HG03066 (cell line): ENCODE data around the gene SYNPO.
A peak's percentile ranks its signal among the peaks of the same experiment; 100 is the strongest.

Experiments used
- ATAC-seq: cut with Tn5 transposase; IDR thresholded peaks from one replicate; pipeline ENCODE4 v1.9.1; 2021; ENCODE audit warnings: low read depth; ENCODE audit not compliant: unreplicated experiment

The SYNPO gene

GRCh38 chr5:150674341-150674821, 33.9 kb downstream of the SYNPO start:
- ATAC-seq: no peak

DNA sequence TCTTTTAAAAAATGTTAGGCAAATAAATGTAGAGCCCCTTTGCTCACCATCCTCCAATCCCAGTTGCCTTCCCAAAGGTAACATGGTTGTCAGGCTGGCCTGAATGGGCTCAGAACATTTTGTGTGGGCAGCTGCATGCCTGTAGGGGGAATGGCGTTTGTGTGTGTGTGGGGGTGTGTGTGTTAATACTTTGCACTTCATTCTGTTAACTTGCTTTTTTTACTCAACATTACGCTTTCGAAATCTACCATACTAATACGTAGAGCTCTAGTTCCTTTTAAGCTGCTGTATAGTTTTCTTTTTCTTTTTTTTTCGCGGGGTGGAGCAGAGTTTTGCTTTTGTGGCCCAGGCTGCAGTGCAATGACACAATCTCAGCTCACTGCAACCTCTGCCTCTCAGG, 34.6 kb downstream of the SYNPO start:
- no peak for ATAC-seq

- ATAC-seq: no peak
These were observed 36.1 kb downstream of the SYNPO start for GRCh38 chr5:150676578-150676977.

DNA sequence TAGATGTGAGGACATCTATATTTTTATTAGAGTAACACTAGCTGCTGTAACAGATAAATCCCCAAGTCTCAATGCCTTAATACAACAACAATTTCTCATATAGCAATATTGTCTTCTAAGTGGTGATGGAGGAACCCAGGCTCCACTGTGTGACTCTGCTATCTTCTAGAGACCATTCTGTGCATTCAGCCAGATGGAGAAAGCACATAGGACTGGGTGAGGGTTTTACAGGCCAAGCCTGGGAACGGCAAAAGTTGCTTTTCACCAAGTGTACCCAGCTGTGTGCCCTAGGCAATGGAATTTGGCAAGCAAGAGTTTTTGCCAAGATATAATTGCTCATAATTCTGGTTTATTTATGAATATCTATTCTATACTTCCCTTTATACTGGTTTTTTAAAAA, 48.7 kb downstream of the SYNPO start:
- no peak for ATAC-seq

DNA sequence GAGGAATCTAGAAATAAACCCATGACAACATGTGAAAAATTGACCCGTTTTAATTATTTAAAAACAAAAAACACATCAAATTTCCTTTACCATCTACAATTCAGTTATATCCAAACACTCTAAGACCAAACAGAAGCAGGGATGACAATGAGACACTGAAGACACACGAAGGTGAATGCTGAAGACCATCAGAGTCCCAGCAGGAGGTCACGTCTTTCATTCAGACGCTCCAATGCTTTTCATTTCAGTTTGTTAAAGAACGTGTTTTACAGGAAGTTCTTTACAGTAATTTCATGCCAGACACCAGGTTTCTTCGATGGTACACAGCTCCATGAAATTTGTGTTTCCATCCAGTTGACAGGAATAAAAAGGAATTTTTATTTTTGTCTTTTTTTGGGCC, 50.3 kb downstream of the SYNPO start:
- no peak for ATAC-seq

DNA sequence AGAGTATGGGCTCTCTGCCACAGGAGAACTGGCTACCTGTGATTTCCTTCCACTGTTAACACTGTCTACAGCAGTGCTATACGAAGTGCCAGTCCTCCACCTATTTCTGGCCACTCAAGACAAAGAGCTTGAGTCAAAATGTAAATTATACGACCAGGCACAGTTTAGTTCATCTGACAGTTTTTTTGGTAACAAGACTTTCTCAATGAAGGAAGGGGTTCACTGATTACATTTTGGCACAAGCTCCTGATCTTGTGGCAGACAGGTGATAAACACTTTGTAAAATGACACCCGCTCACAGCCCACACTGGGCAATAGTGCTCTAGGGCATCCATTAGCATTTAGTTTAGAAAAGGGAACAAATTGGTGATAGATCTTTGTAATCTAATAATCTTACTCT, 51.8 kb downstream of the SYNPO start:
- no peak for ATAC-seq

- no peak for ATAC-seq
These were observed 54.2 kb downstream of the SYNPO start for GRCh38 chr5:150694612-150695011.

GRCh38 chr5:150700246-150700593, 59.8 kb downstream of the SYNPO start:
- ATAC-seq: peak; percentile 4

DNA sequence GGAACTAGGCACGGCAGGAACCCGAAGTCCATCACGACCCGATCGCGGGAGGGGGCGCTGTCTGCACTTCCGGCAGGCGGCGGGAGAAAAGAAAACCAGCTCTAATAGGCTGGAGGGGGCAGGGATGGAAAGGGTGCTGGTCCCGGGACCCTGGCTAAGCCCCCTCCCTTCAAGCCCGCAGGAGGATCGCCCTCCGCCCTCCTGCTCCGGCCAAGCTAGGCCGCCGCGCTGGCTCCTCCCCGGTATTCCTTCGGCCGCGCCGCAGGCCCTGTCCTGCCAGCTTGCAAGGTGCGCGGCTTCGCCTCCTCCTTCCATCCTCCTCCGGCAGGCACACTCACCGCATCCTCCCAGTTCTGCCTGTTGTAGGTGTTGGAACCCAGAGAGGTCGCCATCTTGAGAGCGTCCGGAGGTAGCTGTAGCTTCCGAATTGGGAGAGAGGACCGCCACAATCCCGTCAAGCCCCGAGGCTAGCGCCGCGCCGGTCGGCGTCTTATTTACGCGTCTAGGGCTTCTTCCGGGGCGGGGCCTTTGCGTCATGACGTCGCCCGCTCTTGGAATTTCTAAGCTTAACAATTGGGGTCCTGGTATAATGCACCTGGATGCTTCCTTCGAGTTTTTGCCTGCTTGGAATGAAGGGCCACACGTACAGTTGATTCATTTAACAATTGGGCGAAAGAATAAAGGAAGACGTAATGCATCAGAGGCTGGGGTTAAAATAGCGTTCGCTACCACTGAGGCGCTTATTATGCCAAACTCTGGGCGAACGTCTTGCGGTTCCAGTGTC, 60.3 kb downstream of the SYNPO start, which contains the start of gene RBM22:
TSS of gene RBM22 (minus strand) at position 469 of the 784 bp plus-strand sequence. CDS start at position 392, 77 bp downstream.
- ATAC-seq: peak; percentile 98

DNA sequence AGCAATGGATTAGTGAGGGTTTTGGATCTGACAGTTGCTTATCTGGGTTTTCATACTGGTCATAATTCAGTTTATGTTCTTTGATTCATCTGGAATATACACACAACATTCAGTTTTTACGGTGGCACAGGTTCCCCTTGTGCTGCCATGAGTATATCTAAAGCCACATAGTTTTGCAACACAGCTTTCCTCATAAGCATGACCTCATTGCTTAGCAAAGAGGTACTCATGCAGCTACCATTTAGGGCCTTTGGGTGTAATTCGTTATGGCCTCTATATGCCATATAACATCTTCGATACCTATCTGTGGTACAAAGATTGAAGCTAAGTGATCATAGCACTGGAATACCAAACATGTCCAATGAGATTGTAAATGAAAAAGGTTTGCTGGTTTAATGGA, 63.3 kb downstream of the SYNPO start:
- no peak for ATAC-seq

DNA sequence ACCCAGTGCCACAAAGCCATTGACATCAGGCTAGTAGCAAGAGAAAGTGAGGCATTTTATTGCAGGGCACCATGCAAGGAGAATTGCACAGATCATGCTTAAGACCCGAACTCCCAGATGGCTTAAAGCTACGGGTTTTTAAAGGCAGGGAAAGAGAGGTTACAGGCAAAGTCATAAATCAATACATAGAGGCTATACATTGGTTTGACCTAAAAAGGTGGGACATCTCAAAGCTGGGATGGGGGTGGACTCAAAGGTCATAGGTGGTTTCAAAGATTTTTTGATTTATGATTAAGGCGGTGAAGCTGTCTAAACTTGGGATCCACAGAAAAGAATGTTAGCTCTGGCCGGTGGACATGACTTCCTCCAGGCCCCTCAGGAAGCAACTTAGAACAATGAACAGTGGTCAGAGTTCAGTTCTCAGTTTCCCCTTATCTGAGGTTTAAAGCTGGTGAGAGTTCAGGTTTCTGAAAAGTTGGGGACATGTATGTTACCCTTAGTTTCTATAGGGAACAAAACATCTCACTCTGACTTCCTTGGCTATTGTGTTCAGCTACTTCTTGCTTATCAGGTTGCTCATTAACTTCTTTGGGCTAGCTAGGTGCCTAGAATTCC, 66.4 kb downstream of the SYNPO start:
- no peak for ATAC-seq
